Measurements from ENCODE around the gene SKIL.

SKIL gene

DNA sequence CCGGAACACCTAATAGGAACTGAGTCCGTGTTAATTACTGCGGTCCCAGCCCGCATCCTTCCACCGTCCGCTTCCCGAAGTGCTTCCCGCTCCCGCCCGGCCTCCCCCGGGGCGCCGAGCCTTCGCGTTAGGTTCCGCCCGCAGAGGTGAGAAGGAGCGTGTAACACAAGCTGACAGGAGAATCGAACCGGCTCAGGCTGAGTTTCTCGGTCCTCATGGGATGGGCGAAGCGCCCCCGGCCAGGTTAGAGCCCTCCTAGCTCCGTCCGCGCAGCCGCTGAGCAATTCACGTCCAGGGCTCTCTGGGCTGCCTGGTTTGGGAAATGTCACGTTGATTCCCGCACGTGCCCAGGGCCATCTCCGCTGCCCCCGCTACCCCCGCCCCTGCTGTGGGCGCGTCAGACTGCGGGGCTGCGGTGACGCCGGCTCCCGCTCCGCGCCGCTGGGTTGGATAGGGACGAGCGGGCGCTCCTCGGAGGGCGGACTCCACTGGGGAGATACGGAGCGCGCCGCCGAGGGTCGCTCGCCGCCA lies 62.1 kb downstream of the SKIL start:
- no peak overlapping the region for H3K27ac ChIP-seq

DNA sequence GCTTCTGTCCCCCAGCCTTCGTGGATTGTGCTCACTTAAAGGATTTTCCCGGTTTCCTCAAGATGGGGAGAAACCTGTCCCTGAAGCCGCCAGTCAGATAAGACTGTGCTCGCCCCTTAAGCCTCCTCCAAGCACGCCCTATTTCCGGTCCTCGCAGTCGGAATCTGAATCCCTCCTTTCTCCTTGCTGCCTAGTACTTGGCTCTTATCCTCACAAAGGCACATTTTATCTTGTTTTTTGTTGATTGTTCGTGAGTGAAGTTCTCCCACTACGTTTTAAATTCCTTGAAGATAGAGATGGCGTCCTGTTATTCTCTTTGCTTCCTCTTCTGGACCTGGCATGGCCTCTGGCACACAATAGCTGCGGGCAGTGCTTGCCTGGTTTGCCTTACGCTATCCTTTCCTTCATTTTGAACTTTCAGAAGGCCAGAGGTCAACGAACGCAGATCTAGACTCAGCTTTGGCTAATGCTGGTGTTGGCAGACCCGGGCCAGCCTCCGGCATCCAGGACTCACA lies 62.8 kb downstream of the SKIL start:
- Histone ChIP-seq H3K4me3 (ENCODE audit: low read depth, low read length) (no peak overlapping the region), H3K9me3 (ENCODE audit: control insufficient read depth, low read length) (no peaks in the 10 kb centered on the region), H3K9ac (no peak overlapping the region), H3K27ac (no peak overlapping the region), H3K4me2 (ENCODE audit: low read length) (no peak overlapping the region), H2AFZ (peak overlapping the region; percentile 75), H3K36me3 (ENCODE audit: control insufficient read depth, insufficient read depth, low read length) (no peaks in the 10 kb centered on the region), H3K4me1 (peaks cover 4% of the 10 kb centered on the region), H3K27me3 (ENCODE audit: control insufficient read depth, insufficient read depth, low read length) (no peaks in the 10 kb centered on the region), H3K79me2 (no peaks in the 10 kb centered on the region)
- TF ChIP-seq, protein P1, sequence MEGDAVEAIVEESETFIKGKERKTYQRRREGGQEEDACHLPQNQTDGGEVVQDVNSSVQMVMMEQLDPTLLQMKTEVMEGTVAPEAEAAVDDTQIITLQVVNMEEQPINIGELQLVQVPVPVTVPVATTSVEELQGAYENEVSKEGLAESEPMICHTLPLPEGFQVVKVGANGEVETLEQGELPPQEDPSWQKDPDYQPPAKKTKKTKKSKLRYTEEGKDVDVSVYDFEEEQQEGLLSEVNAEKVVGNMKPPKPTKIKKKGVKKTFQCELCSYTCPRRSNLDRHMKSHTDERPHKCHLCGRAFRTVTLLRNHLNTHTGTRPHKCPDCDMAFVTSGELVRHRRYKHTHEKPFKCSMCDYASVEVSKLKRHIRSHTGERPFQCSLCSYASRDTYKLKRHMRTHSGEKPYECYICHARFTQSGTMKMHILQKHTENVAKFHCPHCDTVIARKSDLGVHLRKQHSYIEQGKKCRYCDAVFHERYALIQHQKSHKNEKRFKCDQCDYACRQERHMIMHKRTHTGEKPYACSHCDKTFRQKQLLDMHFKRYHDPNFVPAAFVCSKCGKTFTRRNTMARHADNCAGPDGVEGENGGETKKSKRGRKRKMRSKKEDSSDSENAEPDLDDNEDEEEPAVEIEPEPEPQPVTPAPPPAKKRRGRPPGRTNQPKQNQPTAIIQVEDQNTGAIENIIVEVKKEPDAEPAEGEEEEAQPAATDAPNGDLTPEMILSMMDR (IDR thresholded peaks at IDR 0.05): no peak

More for the DNA sequence above, 62.1 kb downstream of the SKIL start:
- Histone ChIP-seq H3K36me3 (ENCODE audit: control insufficient read depth, insufficient read depth, low read length) (no peaks in the 10 kb centered on the region), H3K4me2 (ENCODE audit: low read length) (peak overlapping the region; percentile 73), H3K27me3 (ENCODE audit: control insufficient read depth, insufficient read depth, low read length) (no peaks in the 10 kb centered on the region), H3K9me3 (ENCODE audit: control insufficient read depth, low read length) (no peaks in the 10 kb centered on the region), H3K4me3 (ENCODE audit: low read depth, low read length) (peak overlapping the region; percentile 36), H3K79me2 (no peaks in the 10 kb centered on the region), H3K4me1 (peaks cover 4% of the 10 kb centered on the region), H3K9ac (no peak overlapping the region), H2AFZ (peak overlapping the region; percentile 75)
- TF ChIP-seq, protein P1 (IDR thresholded peaks at IDR 0.05): no peak

DNA sequence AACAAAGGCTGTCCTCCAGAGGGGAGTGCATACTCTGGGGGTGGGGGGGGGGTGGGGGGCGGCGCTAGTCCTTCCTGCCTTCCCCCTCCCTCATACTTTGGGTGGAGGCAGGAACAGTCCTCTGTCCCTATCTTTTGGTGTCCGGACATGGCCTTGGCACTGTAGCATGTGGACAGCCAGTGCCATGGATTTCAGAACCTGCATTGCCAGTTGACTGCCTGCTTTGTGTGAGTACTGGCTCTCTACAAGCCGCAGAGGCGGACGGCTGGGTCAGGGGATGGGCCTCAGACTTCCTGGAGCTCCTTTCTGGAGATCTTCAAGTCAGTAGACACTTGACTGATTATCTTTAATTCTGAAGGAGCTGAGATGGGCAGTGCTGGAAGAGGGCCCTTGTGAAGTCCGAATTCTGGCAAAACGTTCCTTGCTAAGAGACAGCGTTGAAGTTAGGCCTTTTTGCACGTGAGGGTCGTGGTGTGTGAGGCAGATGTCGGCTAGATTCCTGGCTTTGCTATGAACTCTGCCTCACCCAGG lies 63.7 kb downstream of the SKIL start:
- no peak overlapping the region for H3K9ac ChIP-seq
- TF ChIP-seq, protein P1 (IDR thresholded peaks at IDR 0.05): no peak
- no peak overlapping the region for H3K27ac ChIP-seq
- H3K4me3 ChIP-seq (ENCODE audit: low read depth, low read length): no peak overlapping the region
- H3K36me3 ChIP-seq (ENCODE audit: control insufficient read depth, insufficient read depth, low read length): no peaks in the 10 kb centered on the region
- no peak overlapping the region for H2AFZ ChIP-seq
- no peaks in the 10 kb centered on the region for H3K27me3 ChIP-seq (ENCODE audit: control insufficient read depth, insufficient read depth, low read length)
- no peaks in the 10 kb centered on the region for H3K9me3 ChIP-seq (ENCODE audit: control insufficient read depth, low read length)
- H3K4me2 ChIP-seq (ENCODE audit: low read length): no peak overlapping the region
- H3K79me2 ChIP-seq: no peaks in the 10 kb centered on the region
- H3K4me1 ChIP-seq: peaks cover 4% of the 10 kb centered on the region

DNA sequence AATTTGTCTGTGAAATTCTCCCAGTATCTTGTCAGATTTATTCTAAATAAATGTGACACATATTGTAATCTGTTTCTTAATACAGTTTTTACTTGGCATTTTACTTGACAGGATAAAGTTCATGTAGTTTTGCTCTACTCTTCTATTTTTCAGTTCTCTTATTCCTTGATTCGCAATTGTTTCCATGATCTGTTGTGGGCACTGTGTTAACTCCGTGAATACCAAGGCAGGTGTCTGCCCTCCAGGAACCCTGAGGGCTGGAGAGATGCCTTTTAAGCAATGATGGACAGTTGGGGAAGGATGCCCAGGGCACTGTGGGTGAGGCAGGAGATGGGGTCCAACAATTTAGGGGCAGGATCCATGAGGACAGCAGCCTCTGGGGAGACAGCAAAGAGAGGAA lies 64.2 kb downstream of the SKIL start:
- Histone ChIP-seq H3K36me3 (ENCODE audit: control insufficient read depth, insufficient read depth, low read length) (no peaks in the 10 kb centered on the region), H3K79me2 (no peaks in the 10 kb centered on the region), H3K9me3 (ENCODE audit: control insufficient read depth, low read length) (no peaks in the 10 kb centered on the region), H3K27ac (no peak overlapping the region), H3K9ac (no peak overlapping the region), H2AFZ (no peak overlapping the region), H3K27me3 (ENCODE audit: control insufficient read depth, insufficient read depth, low read length) (no peaks in the 10 kb centered on the region), H3K4me1 (peaks cover 4% of the 10 kb centered on the region), H3K4me2 (ENCODE audit: low read length) (no peak overlapping the region), H3K4me3 (ENCODE audit: low read depth, low read length) (no peak overlapping the region)
- TF ChIP-seq, protein P1 (IDR thresholded peaks at IDR 0.05): no peak

All from parathyroid adenoma (tissue), 2 donors.